Endothelial cell of umbilical vein (primary cell): ENCODE measurements around the gene RAPGEF6. TPM values are rescaled to one million over a fixed set of nuclear protein-coding genes. Genes with fewer than 3 reads are reported as not detected.

Source experiments
- BruUV-seq: library from RNA; stranded (reverse); fragments of 400-500 nt; replicated peaks from 2 replicates; lab custom pipeline; 2021; lab: Mats Ljungman, UMichigan
- CTCF ChIA-PET: fragments of 300-600, 350-600 bp; sonication (Branson Sonifier 250); formaldehyde crosslinking; loops from one replicate; lab custom pipeline; 2021; ENCODE audit warnings: antibody characterized with exemption, inconsistent platforms; lab: Charles Lee
- POLR2A ChIA-PET: fragments of 300-600, 350-600 bp; sonication (Branson Sonifier 250); formaldehyde crosslinking; loops from one replicate; lab custom pipeline; 2021; ENCODE audit warnings: antibody characterized with exemption, inconsistent platforms; lab: Charles Lee
- DNase-seq: peaks from one replicate; pipeline ENCODE4 v3.0.0-alpha.2; 2011; ENCODE audit warnings: low read depth, low spot score
- FAIRE-seq: peaks from 2 replicates; lab custom pipeline; 2011; peaks lifted over from hg19 to GRCh38; lab: Jason Lieb, UNC
- H2AFZ ChIP-seq: 2 replicates; pipeline ENCODE4 v1.6.0; 2012; ENCODE audit warnings: low read depth, low read length, control low read depth, inconsistent platforms
- H3K27ac ChIP-seq: 2 replicates; pipeline ENCODE4 v1.5.1; 2011; ENCODE audit warnings: low read depth, mild to moderate bottlenecking, control low read depth, low read length, moderate library complexity; ENCODE audit not compliant: insufficient read depth
- H3K27me3 ChIP-seq, 2 experiments: 2 replicates each; pipeline versions ENCODE4 v1.6.0 to v1.6.1; 2011; ENCODE audit warnings: low read length in 2 of 2, mixed read lengths in 1 of 2; ENCODE audit not compliant: control insufficient read depth in 2 of 2, insufficient read depth in 2 of 2
- H3K36me3 ChIP-seq, 2 experiments: 2 replicates in 1 of 2; 3 replicates in 1 of 2; pipeline ENCODE4 v1.5.1; 2011; ENCODE audit warnings: low read length in 2 of 2, mild to moderate bottlenecking in 1 of 2, moderate library complexity in 1 of 2; ENCODE audit not compliant: control insufficient read depth in 2 of 2, insufficient read depth in 2 of 2; ENCODE audit errors: extremely low read depth in 1 of 2
- H3K4me1 ChIP-seq: 3 replicates; pipeline ENCODE4 v1.5.1; 2011; ENCODE audit warnings: mild to moderate bottlenecking, low read length; ENCODE audit not compliant: control insufficient read depth, insufficient read depth; ENCODE audit errors: extremely low read depth
- H3K4me2 ChIP-seq: 2 replicates; pipeline ENCODE4 v1.6.1; 2011; ENCODE audit warnings: low read length, control low read depth, mixed read lengths; ENCODE audit not compliant: insufficient read depth
- H3K4me3 ChIP-seq, 3 experiments: fragments of 200-600 bp in 1 of 3; sonication (generic), shearing (Covaris generic) in 1 of 3; replicated peaks in 1 of 3; 2 replicates each; pipeline ENCODE4 v1.5.1; 2011 to 2016; ENCODE audit warnings: control low read depth in 3 of 3, low read length in 3 of 3, mild to moderate bottlenecking in 2 of 3, inconsistent platforms in 1 of 3, low read depth in 1 of 3, moderate library complexity in 1 of 3; ENCODE audit not compliant: insufficient read depth in 1 of 3
- H3K79me2 ChIP-seq: 2 replicates; pipeline ENCODE4 v1.6.0; 2012; ENCODE audit warnings: low read length, inconsistent platforms; ENCODE audit not compliant: control insufficient read depth, insufficient read depth
- H3K9ac ChIP-seq: replicated peaks from 2 replicates; pipeline ENCODE3; 2011; ENCODE audit warnings: low read length, control low read depth; ENCODE audit not compliant: insufficient read depth; ENCODE audit errors: extremely low read depth
- H3K9me1 ChIP-seq: replicated peaks from 3 replicates; pipeline ENCODE4 v1.6.0; 2011; ENCODE audit warnings: mild to moderate bottlenecking, low read length; ENCODE audit not compliant: control insufficient read depth, insufficient read depth; ENCODE audit errors: extremely low read depth
- H3K9me3 ChIP-seq: replicated peaks from 2 replicates; pipeline ENCODE4 v1.5.1; 2012; ENCODE audit warnings: low read length, inconsistent platforms; ENCODE audit not compliant: control insufficient read depth, insufficient read depth
- H4K20me1 ChIP-seq: replicated peaks from 2 replicates; pipeline ENCODE3; 2011; ENCODE audit warnings: mild to moderate bottlenecking, low read length; ENCODE audit not compliant: control insufficient read depth, insufficient read depth; ENCODE audit errors: extremely low read depth
- CTCF ChIP-seq, 2 donors: IDR thresholded peaks; 1 replicate in 1 of 2; 2 replicates in 1 of 2; pipeline ENCODE4 v1.5.1; 2011; ENCODE audit warnings: low read length in 2 of 2, mild to moderate bottlenecking in 2 of 2, moderate library complexity in 2 of 2, control low read depth in 1 of 2, inconsistent platforms in 1 of 2, low read depth in 1 of 2; ENCODE audit not compliant: insufficient read depth in 1 of 2; ENCODE audit errors: extremely low read depth in 1 of 2
- EZH2 ChIP-seq: IDR thresholded peaks from 2 replicates; pipeline ENCODE4 v1.6.1; 2012; ENCODE audit warnings: borderline replicate concordance, low read depth, mild to moderate bottlenecking, moderate library complexity, low read length, inconsistent platforms; ENCODE audit not compliant: severe bottlenecking
- FOS ChIP-seq: IDR thresholded peaks from 2 replicates; pipeline ENCODE4 v1.6.1; 2011; ENCODE audit warnings: mild to moderate bottlenecking, low read length, moderate library complexity, borderline replicate concordance; ENCODE audit not compliant: insufficient read depth
- GATA2 ChIP-seq: IDR thresholded peaks from 2 replicates; pipeline ENCODE4 v1.7.0; 2011; ENCODE audit warnings: low read depth, mild to moderate bottlenecking, moderate library complexity, mixed read lengths, low read length; ENCODE audit not compliant: insufficient read length, insufficient read depth
- JUN ChIP-seq: IDR thresholded peaks from 2 replicates; pipeline ENCODE4 v1.6.1; 2011; ENCODE audit warnings: borderline replicate concordance, low read depth; ENCODE audit not compliant: insufficient read length, insufficient read depth
- MYC ChIP-seq: IDR thresholded peaks from one replicate; pipeline ENCODE4 v1.6.1; 2011; ENCODE audit warnings: mild to moderate bottlenecking, low read depth, low read length
- POLR2A ChIP-seq: IDR thresholded peaks from 2 replicates; pipeline ENCODE4 v1.6.1; 2012; ENCODE audit warnings: low read depth, mild to moderate bottlenecking, control low read depth, low read length
- POLR2AphosphoS5 ChIP-seq: IDR thresholded peaks from 2 replicates; pipeline ENCODE4 v1.6.1; 2012; ENCODE audit warnings: low read depth, mild to moderate bottlenecking, control low read depth, low read length, moderate library complexity; ENCODE audit not compliant: insufficient read depth
- dilution Hi-C: fragments of 300-500 bp; cut with MboI; formaldehyde crosslinking; loops from one replicate; pipeline ENCODE4 v1.15.0; 2019; ENCODE audit warnings: low sequenced_read_pairs; ENCODE audit not compliant: extremely low pct_ligation_motif_present
- intact Hi-C: fragments of 100-400 bp; cut with micrococcal nuclease; formaldehyde crosslinking; loops from one replicate; pipeline ENCODE4 v1.10.0; 2022
- polyA plus RNA-seq, 4 experiments: library from polyadenylated mRNA; depleted of rRNA in 3 of 4; stranded (reverse) in 3 of 4; unstranded in 1 of 4; fragments of >200 nt; gene quantifications; 2 replicates each; pipeline versions ENCODE4 v1.2.1 to v1.2.3, GENCODE V29; 2011 to 2012; ENCODE audit warnings: missing spikeins in 1 of 4
- total RNA-seq: library from RNA; stranded (reverse); gene quantifications from 2 replicates; pipeline ENCODE4 v1.2.3, GENCODE V29; 2021
- TF ChIP-seq, protein P1 (sequence below): IDR thresholded peaks from 2 replicates; pipeline ENCODE4 v1.6.1; 2011; ENCODE audit not compliant: insufficient read depth, insufficient read length

Gene RAPGEF6
- total and polyA plus RNA-seq, 2 donors (not counting 3 experiments of a cell fraction or from before 2014, with no cell fraction given) = 3.5 to 17.5 TPM

- BruUV-seq = no TSS peak
- dilution Hi-C loops (no loop called here), intact Hi-C loops (no loop called here)
- Histone ChIP-seq H3K9me3 (no peaks in the 10 kb centered on the region), H3K9ac (no peak overlapping the region), H3K79me2 (no peaks in the 10 kb centered on the region), H3K27me3 (no peaks in the 10 kb centered on the region), H3K4me1 (peaks cover 7% of the 10 kb centered on the region), H3K4me2 (no peak overlapping the region), H3K4me3 (no peak overlapping the region), H3K9me1 (no peaks in the 10 kb centered on the region), H3K27ac (no peak overlapping the region), H3K36me3 (peaks cover 2 to 4% of the 10 kb centered on the region in 2 experiments), H4K20me1 (no peaks in the 10 kb centered on the region), H2AFZ (no peak overlapping the region)
- ChIA-PET CTCF (interaction anchor here (0.7 kb wide), 1 partner anchor 11 kb away, joined by 3 read pairs; no protein-coding TSS in a partner anchor), POLR2A (no interaction called here)
- TF ChIP-seq MYC (no peak), EZH2 (no peak), POLR2AphosphoS5 (no peak), CTCF (IDR thresholded peaks at IDR 0.05; ENCODE audit: extremely low read depth in 1 of 2, insufficient read depth in 1 of 2, low read depth in 1 of 2, low read length in 2 of 2) (no peak), POLR2A (no peak), FOS (no peak), GATA2 (no peak), JUN (no peak)
- TF ChIP-seq, protein P1, sequence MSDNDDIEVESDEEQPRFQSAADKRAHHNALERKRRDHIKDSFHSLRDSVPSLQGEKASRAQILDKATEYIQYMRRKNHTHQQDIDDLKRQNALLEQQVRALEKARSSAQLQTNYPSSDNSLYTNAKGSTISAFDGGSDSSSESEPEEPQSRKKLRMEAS = no peak
- no peak for FAIRE-seq
- DNase-seq = no peak
Measured at GRCh38 chr5:131644822-131645221, 9.8 kb upstream of the RAPGEF6 start.
